Posterior vena cava (tissue), 2 donors: ENCODE measurements around the gene EDA2R. TPM values are rescaled to one million over a fixed set of nuclear protein-coding genes. Genes with fewer than 3 reads are reported as not detected.

ENCODE experiments used
- DNase-seq: peaks from one replicate; pipeline ENCODE4 v3.0.0-alpha.2; 2020; ENCODE audit warnings: low spot score
- intact Hi-C, 2 donors: fragments of 100-400 bp; cut with DNase I; formaldehyde crosslinking; loops; one replicate each; pipeline versions ENCODE4 v1.14.1 to v1.14.2; 2022 to 2023
- total RNA-seq, 2 donors: library from RNA; stranded (reverse); fragmentation: NEBNext Ultra II Directional; extraction: Animal tissue kit (Norgen Biotek cat#: 25700); gene quantifications; one replicate each; pipeline ENCODE4 v1.2.1, GENCODE V29; 2021
- donor health status: DM: yes; HTN: yes; CAD: no.
- donor health status: DM: yes; HTN: yes; CAD: no.

The EDA2R gene
- total RNA-seq, 2 donors from 2014 or later: 3.2 to 3.9 TPM

- no peak for DNase-seq
- intact Hi-C loops: loop anchor here in 1 of 2 donors (5.0 kb wide), 1 partner anchor 1588 kb away; no protein-coding TSS in a partner anchor
Measured at GRCh38 chrX:66553973-66554372, 84.9 kb downstream of the EDA2R start.

DNA sequence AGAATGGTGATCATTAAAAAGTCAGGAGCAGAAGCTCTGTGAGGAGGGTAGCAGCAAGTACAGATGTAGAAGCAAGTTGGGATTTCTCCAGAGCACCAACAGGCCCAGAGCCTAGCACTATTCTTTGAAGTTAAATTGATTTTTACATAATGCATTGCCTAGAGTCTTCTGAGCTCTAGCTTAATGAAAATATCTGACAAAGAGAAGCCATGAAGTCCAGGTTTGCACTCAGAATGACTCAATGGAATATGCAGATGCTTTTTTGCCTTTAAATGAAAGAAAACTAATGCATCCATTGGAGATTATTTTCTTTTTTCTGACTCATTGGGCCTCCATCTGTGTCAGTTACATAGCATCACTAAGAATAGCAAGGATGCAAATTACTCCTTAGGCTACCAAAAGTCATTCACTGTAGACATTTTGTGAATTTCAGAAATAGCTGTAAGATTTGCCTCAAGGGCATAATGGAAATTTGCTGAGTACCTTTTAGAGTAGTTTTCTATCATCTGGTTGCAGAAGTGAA is 91.0 kb downstream of the EDA2R start:
- intact Hi-C loops: loop anchor here in 1 of 2 donors (10.0 kb wide), 1 partner anchor 63 kb away; no protein-coding TSS in a partner anchor
- DNase-seq: no peak
